Natural killer cell (primary cell): ENCODE data around the gene KCND2. TPM values are rescaled to one million over a fixed set of nuclear protein-coding genes. Genes with fewer than 3 reads are reported as not detected.

Experiments used
- ATAC-seq, 3 donors: fragments of 150-1000 bp in 2 of 3; fragments of 200-7000 bp in 1 of 3; cut with Tn5 transposase; 1 replicate in 1 of 3; 2 replicates in 2 of 3; pipeline ENCODE4 v1.10.0; 2021; ENCODE audit warnings: mild to moderate bottlenecking in 2 of 3, moderate library complexity in 2 of 3
- DNase-seq, 2 donors: peaks; one replicate each; pipeline versions ENCODE4 v3.0.0 to v3.0.0-alpha.2; 2013 to 2021; ENCODE audit warnings: mixed read lengths in 1 of 2
- H3K27ac ChIP-seq: one replicate; pipeline ENCODE4 v1.5.1; 2013; ENCODE audit warnings: mild to moderate bottlenecking, low read length
- H3K27me3 ChIP-seq: one replicate; pipeline ENCODE4 v1.6.1; 2013; ENCODE audit warnings: low read length; ENCODE audit not compliant: control insufficient read depth, insufficient read depth
- H3K36me3 ChIP-seq: one replicate; pipeline ENCODE4 v1.6.1; 2013; ENCODE audit warnings: low read length; ENCODE audit not compliant: control insufficient read depth, insufficient read depth
- H3K4me1 ChIP-seq: one replicate; pipeline ENCODE4 v1.6.1; 2013; ENCODE audit warnings: low read length; ENCODE audit not compliant: control insufficient read depth, insufficient read depth
- H3K4me3 ChIP-seq: one replicate; pipeline ENCODE4 v1.5.1; 2013; ENCODE audit warnings: low read length
- H3K9me3 ChIP-seq: one replicate; pipeline ENCODE4 v1.6.1; 2013; ENCODE audit warnings: low read length; ENCODE audit not compliant: control insufficient read depth, insufficient read depth
- H3K27ac Mint-ChIP-seq, 2 donors: one replicate each; pipeline ENCODE4 v1.8.0; 2022; ENCODE audit warnings: mild to moderate bottlenecking in 2 of 2, mixed read lengths in 2 of 2, moderate library complexity in 1 of 2
- H3K27me3 Mint-ChIP-seq, 2 donors: one replicate each; pipeline ENCODE4 v1.8.0; 2022; ENCODE audit warnings: low read depth in 2 of 2, mixed read lengths in 2 of 2
- H3K36me3 Mint-ChIP-seq: one replicate; pipeline ENCODE4 v1.8.0; 2022; ENCODE audit warnings: mixed read lengths
- H3K4me1 Mint-ChIP-seq, 2 donors: one replicate each; pipeline ENCODE4 v1.8.0; 2022; ENCODE audit warnings: mixed read lengths in 2 of 2
- H3K4me3 Mint-ChIP-seq: one replicate; pipeline ENCODE4 v1.8.0; 2022; ENCODE audit warnings: mild to moderate bottlenecking, moderate library complexity, mixed read lengths
- H3K9me3 Mint-ChIP-seq, 2 donors: one replicate each; pipeline ENCODE4 v1.8.0; 2022; ENCODE audit warnings: mixed read lengths in 2 of 2
- WGBS: methylation state at CpG from one replicate; pipeline ENCODE4 v1.1.7; 2013; ENCODE audit warnings: missing lambda C conversion rate; ENCODE audit not compliant: insufficient coverage; 5-methylcytosine and 5-hydroxymethylcytosine counted together
- intact Hi-C: fragments of 100-400 bp; cut with micrococcal nuclease; formaldehyde crosslinking; loops from one replicate; pipeline ENCODE4 v1.14.2; 2022
- total RNA-seq, 4 donors: library from RNA; stranded (reverse); fragments of 120-200 nt in 1 of 4; gene quantifications; one replicate each; pipeline versions ENCODE4 v1.2.3 to v1.2.4, GENCODE V29; 2013 to 2022
- TF ChIP-seq, protein P1 (sequence below): fragments of 200-600 bp; IDR thresholded peaks from one replicate; pipeline ENCODE4 v1.8.0; 2022; ENCODE audit warnings: antibody characterized with exemption

The KCND2 gene
- total RNA-seq, 3 donors from 2014 or later (not counting 1 experiment from before 2014, with no cell fraction given), result not detected

- Histone ChIP-seq H3K36me3 (no peaks in the 10 kb centered on the region), H3K4me3 (no peak overlapping the region), H3K9me3 (no peaks in the 10 kb centered on the region), H3K4me1 (no peaks in the 10 kb centered on the region), H3K27ac (no peak overlapping the region), H3K27me3 (no peaks in the 10 kb centered on the region)
- 86% methylated on average over 2 of the region's 2 CpGs for WGBS
- peaks cover 0 to 3% of the 10 kb centered on the region in 2 donors for H3K27me3 Mint-ChIP-seq
- TF ChIP-seq, protein P1, sequence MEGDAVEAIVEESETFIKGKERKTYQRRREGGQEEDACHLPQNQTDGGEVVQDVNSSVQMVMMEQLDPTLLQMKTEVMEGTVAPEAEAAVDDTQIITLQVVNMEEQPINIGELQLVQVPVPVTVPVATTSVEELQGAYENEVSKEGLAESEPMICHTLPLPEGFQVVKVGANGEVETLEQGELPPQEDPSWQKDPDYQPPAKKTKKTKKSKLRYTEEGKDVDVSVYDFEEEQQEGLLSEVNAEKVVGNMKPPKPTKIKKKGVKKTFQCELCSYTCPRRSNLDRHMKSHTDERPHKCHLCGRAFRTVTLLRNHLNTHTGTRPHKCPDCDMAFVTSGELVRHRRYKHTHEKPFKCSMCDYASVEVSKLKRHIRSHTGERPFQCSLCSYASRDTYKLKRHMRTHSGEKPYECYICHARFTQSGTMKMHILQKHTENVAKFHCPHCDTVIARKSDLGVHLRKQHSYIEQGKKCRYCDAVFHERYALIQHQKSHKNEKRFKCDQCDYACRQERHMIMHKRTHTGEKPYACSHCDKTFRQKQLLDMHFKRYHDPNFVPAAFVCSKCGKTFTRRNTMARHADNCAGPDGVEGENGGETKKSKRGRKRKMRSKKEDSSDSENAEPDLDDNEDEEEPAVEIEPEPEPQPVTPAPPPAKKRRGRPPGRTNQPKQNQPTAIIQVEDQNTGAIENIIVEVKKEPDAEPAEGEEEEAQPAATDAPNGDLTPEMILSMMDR, result no peak
- intact Hi-C loops, result no loop called here
- ATAC-seq, result no peak
- H3K36me3 Mint-ChIP-seq, result no peaks in the 10 kb centered on the region
- no peak overlapping the region for H3K4me3 Mint-ChIP-seq
- H3K27ac Mint-ChIP-seq, result no peak overlapping the region
- no peaks in the 10 kb centered on the region for H3K4me1 Mint-ChIP-seq
- DNase-seq, result no peak
- peaks cover 2 to 3% of the 10 kb centered on the region in 2 donors for H3K9me3 Mint-ChIP-seq
These were observed 451.5 kb downstream of the KCND2 start for GRCh38 chr7:120724448-120724847.

- intact Hi-C loops, result no loop called here
These were observed 452.0 kb downstream of the KCND2 start for GRCh38 chr7:120724955-120725354.

DNA sequence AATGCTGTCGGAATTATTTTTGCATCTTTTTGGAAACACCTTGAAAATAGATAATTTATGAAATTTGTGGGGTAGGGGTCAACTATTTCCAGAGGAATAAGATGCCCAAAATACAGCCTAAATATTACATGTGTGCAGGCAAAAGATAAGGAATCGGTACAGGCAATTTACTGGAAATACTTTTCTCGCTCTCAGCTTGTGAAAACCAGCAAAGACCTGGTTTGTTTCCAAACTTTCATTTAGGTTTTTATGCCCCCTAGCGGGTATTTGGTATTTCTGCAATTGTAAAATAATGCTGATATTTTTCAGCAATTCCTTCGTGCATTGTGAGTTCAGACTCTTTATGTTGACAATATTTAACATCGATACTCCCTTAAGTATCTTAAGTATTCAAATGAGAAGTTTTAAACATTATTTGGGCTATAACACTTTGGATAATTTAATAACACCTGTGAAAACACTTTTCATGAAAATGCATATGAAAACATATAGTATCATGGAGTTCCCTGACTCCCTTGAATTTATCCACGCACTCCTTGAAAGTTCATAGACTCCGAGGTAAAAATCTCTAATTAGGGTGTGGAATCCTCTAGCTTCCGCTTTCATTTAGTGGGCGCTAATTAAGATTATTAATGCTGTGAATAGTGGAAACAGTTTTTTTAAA, 452.5 kb downstream of the KCND2 start:
- no peak overlapping the region for H3K27ac Mint-ChIP-seq
- H3K4me3 Mint-ChIP-seq, result no peak overlapping the region
- TF ChIP-seq, protein P1, result no peak
- Histone ChIP-seq H3K4me3 (no peak overlapping the region), H3K36me3 (no peaks in the 10 kb centered on the region), H3K27me3 (no peaks in the 10 kb centered on the region), H3K27ac (no peak overlapping the region), H3K9me3 (no peaks in the 10 kb centered on the region), H3K4me1 (no peaks in the 10 kb centered on the region)
- no peaks in the 10 kb centered on the region for H3K4me1 Mint-ChIP-seq
- H3K36me3 Mint-ChIP-seq, result no peaks in the 10 kb centered on the region
- ATAC-seq, result no peak
- 50% methylated on average over 6 of the region's 10 CpGs for WGBS
- intact Hi-C loops, result no loop called here
- peaks cover 0 to 3% of the 10 kb centered on the region in 2 donors for H3K27me3 Mint-ChIP-seq
- H3K9me3 Mint-ChIP-seq, result peaks cover 2 to 3% of the 10 kb centered on the region in 2 donors
- DNase-seq, result no peak

More at GRCh38 chr7:120724955-120725354, 452.0 kb downstream of the KCND2 start:
- H3K27me3 ChIP-seq, result no peaks in the 10 kb centered on the region
- H3K27me3 Mint-ChIP-seq, result peaks cover 0 to 3% of the 10 kb centered on the region in 2 donors
- no peaks in the 10 kb centered on the region for H3K4me1 Mint-ChIP-seq
- peaks cover 2 to 3% of the 10 kb centered on the region in 2 donors for H3K9me3 Mint-ChIP-seq
- WGBS, result 29% methylated on average over 1 of the region's 2 CpGs
- H3K4me3 ChIP-seq, result no peak overlapping the region
- DNase-seq, result no peak
- no peak for ATAC-seq
- no peak overlapping the region for H3K27ac ChIP-seq
- no peaks in the 10 kb centered on the region for H3K9me3 ChIP-seq
- H3K27ac Mint-ChIP-seq, result no peak overlapping the region
- H3K36me3 Mint-ChIP-seq, result no peaks in the 10 kb centered on the region
- H3K4me3 Mint-ChIP-seq, result no peak overlapping the region
- no peaks in the 10 kb centered on the region for H3K36me3 ChIP-seq
- no peaks in the 10 kb centered on the region for H3K4me1 ChIP-seq
- TF ChIP-seq, protein P1, result no peak

- DNase-seq (no peak), ATAC-seq (no peak)
- no CpG with 5 or more reads among the region's 1 CpG for WGBS
- H3K9me3 Mint-ChIP-seq, result peaks cover 2 to 8% of the 10 kb centered on the region in 2 donors
- no peaks in the 10 kb centered on the region for H3K36me3 ChIP-seq
- H3K36me3 Mint-ChIP-seq, result no peaks in the 10 kb centered on the region
- H3K27ac ChIP-seq, result no peak overlapping the region
- no peak overlapping the region for H3K27ac Mint-ChIP-seq
- H3K9me3 ChIP-seq, result no peaks in the 10 kb centered on the region
- no peak overlapping the region for H3K4me3 ChIP-seq
- no peaks in the 10 kb centered on the region for H3K4me1 ChIP-seq
- H3K4me3 Mint-ChIP-seq, result no peak overlapping the region
- TF ChIP-seq, protein P1, result no peak
- H3K27me3 Mint-ChIP-seq, result peaks cover 0 to 3% of the 10 kb centered on the region in 2 donors
- H3K4me1 Mint-ChIP-seq, result no peaks in the 10 kb centered on the region
- intact Hi-C loops, result no loop called here
- H3K27me3 ChIP-seq, result no peaks in the 10 kb centered on the region
These were observed 456.3 kb downstream of the KCND2 start for GRCh38 chr7:120729245-120729644.
